Measurements from ENCODE around the gene CTSW.

The CTSW gene

GRCh38 chr11:65917077-65917433, 37.4 kb downstream of the CTSW start:
- TF ChIP-seq ZFX (IDR thresholded peaks at IDR 0.05; ENCODE audit: borderline replicate concordance) (no peak), CTCF (IDR thresholded peaks at IDR 0.05) (no peak)
- H3K27ac ChIP-seq = no peak overlapping the region

GRCh38 chr11:65917434-65918210, 38.0 kb downstream of the CTSW start:
- H3K27ac ChIP-seq = peak overlapping the region; percentile 83
- no peak for TF ChIP-seq CTCF (IDR thresholded peaks at IDR 0.05)
- TF ChIP-seq ZFX (IDR thresholded peaks at IDR 0.05; ENCODE audit: borderline replicate concordance) = no peak

- TF ChIP-seq CTCF (IDR thresholded peaks at IDR 0.05) (no peak), ZFX (IDR thresholded peaks at IDR 0.05; ENCODE audit: borderline replicate concordance) (no peak)
- peak within 1 kb of the TSS; percentile 83 for H3K27ac ChIP-seq
Observed at GRCh38 chr11:65918211-65919140, 38.8 kb downstream of the CTSW start, which contains the start of gene C11orf68. TSS of gene C11orf68 (minus strand) at chr11:65919062. CDS start at chr11:65919031, 31 bp downstream.

GRCh38 chr11:65919141-65919572, 39.5 kb downstream of the CTSW start, which contains the start of gene DRAP1:
TSS of gene DRAP1 (plus strand) at chr11:65919426. CDS start at chr11:65919502, 76 bp downstream.
- peak within 1 kb of the TSS; percentile 83 for H3K27ac ChIP-seq
- TF ChIP-seq CTCF (IDR thresholded peaks at IDR 0.05) (no peak), ZFX (IDR thresholded peaks at IDR 0.05; ENCODE audit: borderline replicate concordance) (no peak)

- peak overlapping the region; percentile 83 for H3K27ac ChIP-seq
- TF ChIP-seq ZFX (IDR thresholded peaks at IDR 0.05; ENCODE audit: borderline replicate concordance) = no peak
Observed at GRCh38 chr11:65919573-65920371, 40.1 kb downstream of the CTSW start.

- H3K27ac ChIP-seq = peak overlapping the region; percentile 83
- TF ChIP-seq CTCF (IDR thresholded peaks at IDR 0.05) = no peak
- TF ChIP-seq ZFX (IDR thresholded peaks at IDR 0.05; ENCODE audit: borderline replicate concordance) = no peak
Observed at GRCh38 chr11:65920372-65920802, 40.8 kb downstream of the CTSW start.

- TF ChIP-seq CTCF (IDR thresholded peaks at IDR 0.05) (no peak), ZFX (IDR thresholded peaks at IDR 0.05; ENCODE audit: borderline replicate concordance) (no peak)
- no peak overlapping the region for H3K27ac ChIP-seq
Observed at GRCh38 chr11:65921033-65921555, 41.5 kb downstream of the CTSW start.
